Right atrium auricular region (tissue), 2 donors: ENCODE data around the gene MAPK8IP2. TPM values are rescaled to one million over a fixed set of nuclear protein-coding genes. Genes with fewer than 3 reads are reported as not detected.
A peak's percentile ranks its signal among the peaks of the same experiment; 100 is the strongest.

Source experiments
- DNase-seq: peaks from one replicate; pipeline ENCODE4 v3.0.0-alpha.2; 2019; ENCODE audit warnings: low spot score
- H3K27ac ChIP-seq, 2 donors: fragments of 200-600 bp; sonication (generic); 1 replicate in 1 of 2; 2 replicates in 1 of 2; pipeline ENCODE4 v1.5.1; 2016 to 2019
- H3K27me3 ChIP-seq, 2 donors: fragments of 200-600 bp; sonication (generic); one replicate each; pipeline versions ENCODE4 v1.5.1 to v1.6.0; 2017 to 2019
- H3K36me3 ChIP-seq: fragments of 200-600 bp; sonication (generic); one replicate; pipeline ENCODE4 v1.5.1; 2016
- H3K4me1 ChIP-seq, 2 donors: fragments of 200-600 bp; sonication (generic); one replicate each; pipeline versions ENCODE4 v1.5.1 to v1.6.0; 2017 to 2019
- H3K4me3 ChIP-seq, 2 donors: fragments of 200-600 bp; sonication (generic); 1 replicate in 1 of 2; 2 replicates in 1 of 2; pipeline ENCODE4 v1.5.1; 2017 to 2019; ENCODE audit warnings: mild to moderate bottlenecking in 1 of 2, moderate library complexity in 1 of 2
- H3K9me3 ChIP-seq, 2 donors: fragments of 200-600 bp; sonication (generic); one replicate each; pipeline ENCODE4 v1.5.1; 2019
- CTCF ChIP-seq, 2 donors: fragments of 200-600 bp; sonication (generic); IDR thresholded peaks; one replicate each; pipeline ENCODE4 v1.5.1; 2019; ENCODE audit warnings: antibody characterized with exemption in 2 of 2
- total RNA-seq, 2 donors: library from RNA; depleted of rRNA; stranded (reverse); fragments of >200 nt; gene quantifications; one replicate each; pipeline ENCODE4 v1.1.0, GENCODE V29; 2016

Gene MAPK8IP2
- total RNA-seq, 2 donors from 2014 or later, result 0.26 to 0.71 TPM

- Histone ChIP-seq H3K9me3 (no peaks in the 10 kb centered on the region), H3K27ac (peak overlapping the region; percentile 77 to 78), H3K27me3 (no peaks in the 10 kb centered on the region), H3K4me3 (peak overlapping the region; percentile 78), H3K4me1 (peaks cover 0 to 31% of the 10 kb centered on the region in 2 donors), H3K36me3 (no peaks in the 10 kb centered on the region)
- no peak for TF ChIP-seq CTCF (IDR thresholded peaks at IDR 0.05)
- no peak for DNase-seq
Observed at GRCh38 chr22:50626850-50627641, 26.5 kb downstream of the MAPK8IP2 start.

- DNase-seq, result peak; percentile 79
- H3K9me3 ChIP-seq, result no peaks in the 10 kb centered on the region
- peak within 1 kb of the TSS; percentile 77 to 78 for H3K27ac ChIP-seq
- H3K4me1 ChIP-seq, result peaks cover 0 to 23% of the 10 kb centered on the region in 2 donors
- peak in 1 of 2 donors; percentile 60 for TF ChIP-seq CTCF (IDR thresholded peaks at IDR 0.05)
- peak within 1 kb of the TSS; percentile 78 for H3K4me3 ChIP-seq
- H3K36me3 ChIP-seq, result no peaks in the 10 kb centered on the region
- no peaks in the 10 kb centered on the region for H3K27me3 ChIP-seq
Observed at GRCh38 chr22:50627642-50628542, 27.3 kb downstream of the MAPK8IP2 start, which contains the start of gene ARSA. ARSA (minus strand) TSS chr22:50628152; CDS start chr22:50627779, 373 bp downstream.

GRCh38 chr22:50628543-50629134 lies 28.0 kb downstream of the MAPK8IP2 start:
- Histone ChIP-seq H3K9me3 (no peaks in the 10 kb centered on the region), H3K4me3 (peak overlapping the region; percentile 78)

GRCh38 chr22:50630376-50630775 lies 29.8 kb downstream of the MAPK8IP2 start:
- no peak for TF ChIP-seq CTCF (IDR thresholded peaks at IDR 0.05)
- H3K27ac ChIP-seq, result no peak overlapping the region
- peaks cover 0 to 23% of the 10 kb centered on the region in 2 donors for H3K4me1 ChIP-seq
- no peak overlapping the region for H3K4me3 ChIP-seq
- H3K36me3 ChIP-seq, result no peaks in the 10 kb centered on the region
- H3K27me3 ChIP-seq, result no peaks in the 10 kb centered on the region
- no peak for DNase-seq
- H3K9me3 ChIP-seq, result no peaks in the 10 kb centered on the region

More at GRCh38 chr22:50628543-50629134, 28.0 kb downstream of the MAPK8IP2 start:
- Histone ChIP-seq H3K36me3 (no peaks in the 10 kb centered on the region), H3K27me3 (no peaks in the 10 kb centered on the region), H3K27ac (peak overlapping the region; percentile 72 to 77), H3K4me1 (peaks cover 0 to 23% of the 10 kb centered on the region in 2 donors)
- no peak for DNase-seq
- no peak for TF ChIP-seq CTCF (IDR thresholded peaks at IDR 0.05)

- Histone ChIP-seq H3K4me1 (peaks cover 0 to 8% of the 10 kb centered on the region in 2 donors), H3K27ac (no peak overlapping the region), H3K9me3 (no peaks in the 10 kb centered on the region), H3K36me3 (no peaks in the 10 kb centered on the region), H3K4me3 (no peak overlapping the region), H3K27me3 (no peaks in the 10 kb centered on the region)
- TF ChIP-seq CTCF (IDR thresholded peaks at IDR 0.05), result no peak
- no peak for DNase-seq
Observed at GRCh38 chr22:50633086-50633485, 32.5 kb downstream of the MAPK8IP2 start.
